Mesothelial cell of epicardium (in vitro differentiated cells): Measurements from ENCODE around the gene SMAD3. TPM values are rescaled to one million over a fixed set of nuclear protein-coding genes. Genes with fewer than 3 reads are reported as not detected.

Experiments used
- DNase-seq, 2 experiments: peaks; one replicate each; pipeline ENCODE4 v3.0.0; 2021; ENCODE audit warnings: low spot score in 2 of 2; ENCODE audit not compliant: unreplicated experiment in 2 of 2
- H3K27ac Mint-ChIP-seq: 2 replicates; pipeline ENCODE4 v1.8.0; 2021; ENCODE audit warnings: mixed read lengths
- H3K27me3 Mint-ChIP-seq: 2 replicates; pipeline ENCODE4 v1.8.0; 2021; ENCODE audit warnings: low read depth, mixed read lengths
- H3K36me3 Mint-ChIP-seq: 2 replicates; pipeline ENCODE4 v1.8.0; 2021; ENCODE audit warnings: mixed read lengths
- H3K4me1 Mint-ChIP-seq: 2 replicates; pipeline ENCODE4 v1.8.0; 2021; ENCODE audit warnings: mixed read lengths
- H3K4me3 Mint-ChIP-seq: 2 replicates; pipeline ENCODE4 v1.8.0; 2021; ENCODE audit warnings: mild to moderate bottlenecking, moderate library complexity, mixed read lengths
- H3K9me3 Mint-ChIP-seq: 2 replicates; pipeline ENCODE4 v1.8.0; 2021; ENCODE audit warnings: mixed read lengths
- total RNA-seq: library from RNA; stranded (reverse); gene quantifications from 3 replicates; pipeline ENCODE4 v1.2.1, GENCODE V29; 2021
- TF ChIP-seq, protein P1 (sequence below): fragments of 200-600 bp; sonication (generic); IDR thresholded peaks from one replicate; pipeline ENCODE4 v1.5.0; 2021; ENCODE audit warnings: antibody characterized with exemption; ENCODE audit not compliant: unreplicated experiment

Gene SMAD3
- total RNA-seq, 1 donor from 2014 or later = 96.2 TPM

DNA sequence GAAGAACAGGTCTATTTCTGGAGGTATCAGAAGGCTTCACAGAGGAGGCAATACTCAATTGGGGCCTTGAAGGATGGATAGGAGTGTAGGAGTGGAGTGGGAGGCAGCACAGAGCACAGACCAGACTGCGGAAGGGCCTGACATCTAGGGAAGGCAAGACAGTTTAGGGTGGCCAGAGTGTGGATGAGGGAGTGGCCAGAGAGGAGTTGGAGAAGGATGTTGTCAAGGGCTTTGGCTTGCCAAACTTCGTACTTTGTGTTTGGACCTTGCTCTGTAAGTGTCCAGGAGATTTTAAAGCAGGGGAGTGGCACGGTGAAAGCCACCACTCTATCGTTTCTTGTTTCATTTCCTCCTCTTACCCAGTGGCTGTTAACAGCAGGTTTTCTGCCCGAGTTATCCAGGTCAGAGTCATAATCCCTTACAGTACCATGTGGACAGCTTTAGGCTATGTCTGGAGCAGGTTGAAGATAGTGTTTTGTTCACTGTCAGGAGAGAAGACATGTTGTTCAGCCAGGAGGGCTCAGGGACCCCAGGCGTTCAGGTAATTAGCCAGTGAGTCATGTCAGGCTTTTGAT is 12.3 kb downstream of the SMAD3 start:
- DNase-seq = no peak
- Mint-ChIP-seq H3K27me3 (no peaks in the 10 kb centered on the region), H3K4me1 (peaks cover 57% of the 10 kb centered on the region), H3K27ac (peak overlapping the region; percentile 53), H3K9me3 (no peaks in the 10 kb centered on the region), H3K36me3 (no peaks in the 10 kb centered on the region), H3K4me3 (no peak overlapping the region)
- TF ChIP-seq, protein P1, sequence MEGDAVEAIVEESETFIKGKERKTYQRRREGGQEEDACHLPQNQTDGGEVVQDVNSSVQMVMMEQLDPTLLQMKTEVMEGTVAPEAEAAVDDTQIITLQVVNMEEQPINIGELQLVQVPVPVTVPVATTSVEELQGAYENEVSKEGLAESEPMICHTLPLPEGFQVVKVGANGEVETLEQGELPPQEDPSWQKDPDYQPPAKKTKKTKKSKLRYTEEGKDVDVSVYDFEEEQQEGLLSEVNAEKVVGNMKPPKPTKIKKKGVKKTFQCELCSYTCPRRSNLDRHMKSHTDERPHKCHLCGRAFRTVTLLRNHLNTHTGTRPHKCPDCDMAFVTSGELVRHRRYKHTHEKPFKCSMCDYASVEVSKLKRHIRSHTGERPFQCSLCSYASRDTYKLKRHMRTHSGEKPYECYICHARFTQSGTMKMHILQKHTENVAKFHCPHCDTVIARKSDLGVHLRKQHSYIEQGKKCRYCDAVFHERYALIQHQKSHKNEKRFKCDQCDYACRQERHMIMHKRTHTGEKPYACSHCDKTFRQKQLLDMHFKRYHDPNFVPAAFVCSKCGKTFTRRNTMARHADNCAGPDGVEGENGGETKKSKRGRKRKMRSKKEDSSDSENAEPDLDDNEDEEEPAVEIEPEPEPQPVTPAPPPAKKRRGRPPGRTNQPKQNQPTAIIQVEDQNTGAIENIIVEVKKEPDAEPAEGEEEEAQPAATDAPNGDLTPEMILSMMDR = no peak

DNA sequence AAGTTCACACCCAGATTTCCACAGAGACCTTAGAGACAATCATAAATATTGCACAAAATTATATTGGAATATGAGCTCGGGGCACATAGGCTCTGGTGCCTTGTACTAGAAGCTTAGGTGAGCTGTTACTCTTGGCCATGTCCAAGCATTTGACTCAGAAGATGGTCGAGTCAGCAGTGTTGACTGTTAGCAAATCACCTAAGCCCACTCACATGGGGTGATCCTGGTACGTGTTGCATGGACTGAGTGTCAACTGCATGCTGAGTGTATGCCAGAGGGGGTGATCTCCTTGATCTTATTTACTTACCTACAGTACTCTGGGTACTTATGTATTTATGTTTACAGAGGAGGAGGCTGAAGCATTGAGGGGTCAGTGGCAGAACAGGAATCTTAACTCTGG is 14.0 kb downstream of the SMAD3 start:
- H3K4me1 Mint-ChIP-seq = peaks cover 63% of the 10 kb centered on the region
- peaks cover 6% of the 10 kb centered on the region for H3K36me3 Mint-ChIP-seq
- no peaks in the 10 kb centered on the region for H3K27me3 Mint-ChIP-seq

DNA sequence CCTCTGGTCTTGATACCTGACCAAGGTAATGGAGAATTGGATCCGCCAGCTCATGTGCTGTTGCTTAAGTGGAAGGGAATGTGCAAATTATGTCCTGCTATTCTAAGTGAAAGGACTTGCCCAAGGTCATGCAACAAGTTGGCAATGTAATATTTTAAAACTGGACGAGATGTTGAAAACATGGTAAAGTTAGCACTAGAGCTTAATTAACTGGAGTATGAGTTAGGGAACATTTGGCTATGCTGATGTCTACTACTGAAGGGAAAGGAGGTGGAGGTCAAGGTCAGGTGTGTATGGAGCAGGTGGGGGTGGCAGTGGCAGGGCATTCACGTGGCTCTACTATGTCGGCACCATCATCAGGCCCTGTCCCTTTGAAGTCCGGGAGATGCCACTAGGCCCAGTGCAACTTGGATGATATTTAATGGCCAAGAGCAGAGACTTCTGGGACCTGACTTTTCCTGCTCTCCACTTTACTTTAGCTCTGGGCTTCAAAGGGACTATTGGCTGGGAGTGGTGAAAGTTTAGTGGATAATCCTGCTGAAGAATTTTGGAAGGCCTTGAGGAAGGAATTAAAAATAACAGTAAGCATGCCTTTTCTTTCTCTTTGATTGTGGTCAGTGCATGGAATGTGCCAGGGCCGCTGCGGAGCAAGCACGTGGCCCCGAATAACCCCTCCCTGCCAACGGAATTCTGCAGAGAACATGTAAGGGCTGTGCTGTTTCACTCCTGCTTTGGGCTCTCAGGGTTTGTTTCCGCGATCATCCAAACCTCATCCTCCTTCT is 14.9 kb downstream of the SMAD3 start:
- Mint-ChIP-seq H3K36me3 (peaks cover 8% of the 10 kb centered on the region), H3K27me3 (no peaks in the 10 kb centered on the region), H3K9me3 (no peaks in the 10 kb centered on the region), H3K4me1 (peaks cover 66% of the 10 kb centered on the region), H3K27ac (peak overlapping the region; percentile 50), H3K4me3 (no peak overlapping the region)
- no peak for DNase-seq
- TF ChIP-seq, protein P1 = no peak

More for the DNA sequence above, 14.0 kb downstream of the SMAD3 start:
- no peak for DNase-seq
- TF ChIP-seq, protein P1 = no peak
- Mint-ChIP-seq H3K27ac (no peak overlapping the region), H3K4me3 (no peak overlapping the region), H3K9me3 (no peaks in the 10 kb centered on the region)

DNA sequence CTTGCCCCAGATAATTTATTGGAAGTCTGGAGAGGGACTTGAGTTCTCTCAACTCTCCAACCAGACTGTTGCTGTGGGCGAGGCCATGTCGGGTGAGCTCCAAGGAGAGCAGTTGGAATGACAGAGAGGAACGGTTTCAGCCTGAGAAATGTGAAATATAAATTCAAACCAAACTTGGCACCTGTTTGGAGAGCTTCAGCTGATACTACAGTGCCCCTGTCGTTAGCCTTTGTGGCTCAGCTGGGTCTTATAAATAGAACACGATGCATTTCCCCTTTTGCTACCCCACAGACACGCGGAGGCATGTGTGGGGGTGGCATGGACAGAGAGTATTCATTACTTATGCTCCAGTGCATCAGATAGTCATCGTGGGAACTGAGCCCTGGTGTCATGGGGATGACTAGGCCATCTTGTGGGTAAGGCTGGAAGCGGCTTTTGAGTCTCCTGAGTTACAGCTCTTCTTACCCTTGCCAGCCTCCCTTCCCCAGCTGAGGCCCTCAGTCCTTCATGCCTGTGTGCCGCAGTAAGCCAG is 15.6 kb downstream of the SMAD3 start:
- H3K27ac Mint-ChIP-seq = peak overlapping the region; percentile 50
- H3K27me3 Mint-ChIP-seq = no peaks in the 10 kb centered on the region
- DNase-seq = no peak
- no peak overlapping the region for H3K4me3 Mint-ChIP-seq
- H3K36me3 Mint-ChIP-seq = peaks cover 8% of the 10 kb centered on the region
- H3K4me1 Mint-ChIP-seq = peaks cover 66% of the 10 kb centered on the region
- TF ChIP-seq, protein P1 = no peak
- H3K9me3 Mint-ChIP-seq = no peaks in the 10 kb centered on the region

DNA sequence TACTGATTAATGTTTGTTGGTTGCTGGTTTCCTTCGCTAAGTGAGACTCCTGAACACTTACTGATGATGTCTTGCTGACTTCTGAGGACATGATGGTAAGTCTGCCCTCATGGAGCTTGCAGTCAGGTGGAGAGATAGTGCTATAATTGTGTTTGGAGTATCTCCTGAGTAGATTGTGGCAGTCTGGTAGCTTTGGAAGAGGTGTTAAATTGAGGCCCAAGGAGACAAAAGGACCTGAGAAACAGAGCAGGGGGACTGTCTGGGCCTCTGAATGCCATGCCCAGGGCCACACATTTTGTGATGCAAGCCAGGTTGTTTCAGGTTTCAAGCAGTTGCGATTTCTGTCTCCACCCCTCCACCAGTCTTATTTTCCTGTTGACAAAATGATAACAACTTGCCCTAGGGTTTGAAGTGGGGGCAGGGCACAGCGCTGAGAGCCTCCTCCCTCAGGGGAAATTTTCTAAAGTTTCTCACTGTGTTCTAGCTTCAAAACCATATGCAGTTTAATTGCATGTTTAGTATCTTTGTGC is 16.7 kb downstream of the SMAD3 start:
- no peaks in the 10 kb centered on the region for H3K27me3 Mint-ChIP-seq
- H3K4me3 Mint-ChIP-seq = no peak overlapping the region
- peaks cover 67% of the 10 kb centered on the region for H3K4me1 Mint-ChIP-seq
- peaks cover 10% of the 10 kb centered on the region for H3K36me3 Mint-ChIP-seq
- peak overlapping the region; percentile 35 for H3K27ac Mint-ChIP-seq
- H3K9me3 Mint-ChIP-seq = no peaks in the 10 kb centered on the region
- TF ChIP-seq, protein P1 = no peak
- DNase-seq = no peak
